8988T (cell line): ENCODE measurements around the gene SOX8.
"Not testable (repeated sequence)": the region's sequence is repeated elsewhere in the genome, so short reads cannot be mapped to it uniquely, and the experiment has no call there.

ENCODE experiments used
- DNase-seq: peaks from one replicate; pipeline ENCODE4 v3.0.0; 2011

The SOX8 gene

GRCh38 chr16:1010815-1011214 lies 29.2 kb downstream of the SOX8 start:
- no peak for DNase-seq

DNA sequence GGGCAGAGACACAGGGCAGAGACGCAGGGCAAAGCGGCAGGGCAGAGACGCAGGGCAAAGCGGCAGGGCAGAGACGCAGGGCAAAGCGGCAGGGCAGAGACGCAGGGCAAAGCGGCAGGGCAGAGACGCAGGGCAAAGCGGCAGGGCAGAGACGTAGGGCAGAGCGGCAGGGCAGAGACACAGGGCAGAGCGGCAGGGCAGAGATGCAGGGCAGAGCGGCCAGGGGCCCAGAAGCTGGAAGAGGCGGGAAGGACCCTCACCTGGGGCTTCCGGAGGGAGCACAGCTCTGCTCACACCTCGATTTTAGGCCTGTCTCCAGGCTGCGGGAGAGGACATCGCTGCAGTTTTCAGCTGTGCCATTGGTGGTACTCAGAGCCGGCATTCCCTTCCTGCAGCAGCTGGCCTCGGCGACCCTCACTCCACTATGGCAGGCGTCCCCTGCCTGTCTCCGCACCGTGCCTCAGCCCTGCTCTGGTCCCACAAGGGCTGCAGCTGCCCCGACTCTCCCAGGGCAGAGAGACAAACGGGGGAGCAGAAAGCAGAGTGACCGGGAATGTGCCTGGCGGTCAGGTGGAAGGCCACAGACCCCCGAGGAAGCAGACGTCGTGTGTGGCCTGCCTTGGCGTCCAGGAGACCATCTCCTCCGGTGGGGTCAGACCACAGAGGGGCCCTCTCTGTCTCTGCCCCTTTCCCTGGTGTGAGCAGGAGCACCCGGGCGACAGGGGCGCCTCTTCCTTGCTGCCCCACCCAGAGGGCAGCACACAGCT lies 29.9 kb downstream of the SOX8 start:
- no peak for DNase-seq

GRCh38 chr16:1012135-1012534 lies 30.6 kb downstream of the SOX8 start:
- DNase-seq = no peak

GRCh38 chr16:1012722-1013592 lies 31.4 kb downstream of the SOX8 start:
- DNase-seq = no peak

GRCh38 chr16:1013593-1013900 lies 32.0 kb downstream of the SOX8 start:
- no peak for DNase-seq

- no peak for DNase-seq
Measured at GRCh38 chr16:1014221-1014620, 32.7 kb downstream of the SOX8 start.

DNA sequence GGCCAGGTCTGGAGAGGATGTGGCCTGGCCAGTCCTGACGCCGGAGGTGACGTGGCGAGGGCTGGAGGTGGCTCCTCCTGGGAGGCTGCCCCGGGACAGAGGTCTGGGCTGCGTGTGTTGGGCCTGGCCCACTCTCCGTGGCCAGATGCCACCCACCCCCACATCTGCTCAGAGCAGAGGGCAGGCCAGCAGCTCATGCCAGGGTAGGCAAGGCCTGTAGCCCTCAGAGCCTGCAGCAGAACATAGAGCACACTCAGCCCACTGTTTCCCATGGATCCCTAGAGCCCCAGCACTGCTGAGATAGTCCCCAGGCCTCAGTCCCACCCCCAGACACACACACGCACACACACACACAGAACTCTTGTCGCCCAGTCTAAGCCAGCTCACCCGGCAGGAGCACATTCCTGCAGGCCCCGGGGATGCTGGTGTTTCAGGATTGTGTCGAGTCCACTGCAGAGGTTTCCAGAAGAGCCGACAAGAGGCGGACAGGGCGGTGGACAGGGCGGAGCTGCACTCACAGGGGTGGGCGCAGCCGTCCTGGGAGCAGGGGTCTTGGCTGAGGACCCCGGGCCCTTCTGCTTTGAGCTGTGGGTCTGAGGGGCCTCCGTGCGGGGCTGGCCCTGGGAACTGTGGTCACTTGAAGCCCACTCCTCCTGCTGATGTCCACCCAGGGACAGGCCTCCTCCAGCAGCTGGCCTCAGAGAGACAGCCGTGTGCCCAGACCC lies 33.4 kb downstream of the SOX8 start:
- DNase-seq = no peak

DNA sequence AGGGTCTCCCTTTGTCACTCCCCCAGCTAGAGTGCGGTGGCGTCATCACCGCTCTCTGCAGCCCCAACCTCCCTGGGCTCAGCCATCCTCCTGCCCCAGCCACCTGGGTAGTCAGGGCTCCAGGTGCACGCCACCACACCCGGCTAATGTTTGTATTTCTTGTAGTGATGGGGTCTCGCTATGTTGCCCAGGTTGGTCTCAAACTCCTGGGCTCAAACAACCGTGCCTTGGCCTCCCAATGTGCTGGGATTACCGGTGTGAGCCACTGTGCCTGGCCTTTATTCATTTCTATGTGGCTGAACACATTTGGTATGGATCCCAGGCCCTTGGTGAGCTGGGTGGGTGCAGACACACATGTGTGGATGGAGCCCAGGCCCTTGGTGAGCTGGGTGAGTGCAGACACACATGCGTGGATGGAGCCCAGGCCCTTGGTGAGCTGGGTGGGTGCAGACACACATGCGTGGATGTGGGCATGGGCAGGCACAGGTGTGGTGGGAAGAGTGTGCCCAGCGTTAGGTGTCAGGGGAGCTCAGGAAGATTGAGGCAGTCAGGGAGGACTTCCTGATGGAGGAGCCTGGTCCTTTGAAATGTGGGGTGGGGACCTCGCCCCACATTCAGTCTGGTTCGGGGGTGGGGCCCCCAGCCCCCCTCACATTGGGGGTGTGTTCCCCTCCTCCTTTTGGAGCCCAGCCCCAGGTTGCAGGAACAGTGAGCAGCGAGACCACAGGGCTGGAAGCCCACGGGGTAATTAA lies 37.1 kb downstream of the SOX8 start:
- no peak for DNase-seq

- no peak for DNase-seq
Measured at GRCh38 chr16:1019231-1020090, 37.9 kb downstream of the SOX8 start.

DNA sequence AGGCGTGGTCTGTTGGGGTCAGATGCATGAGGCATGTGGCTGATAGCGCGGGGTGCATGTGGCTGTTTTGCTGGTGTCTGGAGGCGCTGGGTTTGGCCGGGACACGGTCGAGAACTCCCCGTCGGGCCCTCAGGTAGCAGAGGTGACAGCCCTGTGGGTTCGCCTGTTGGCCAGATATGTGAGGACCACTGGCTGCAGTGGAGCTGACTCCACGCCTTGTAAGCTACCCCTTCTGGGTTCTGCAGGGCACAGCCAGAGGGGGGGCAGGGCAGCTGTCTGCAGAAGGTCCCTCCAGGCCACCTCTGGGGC lies 38.5 kb downstream of the SOX8 start:
- no peak for DNase-seq

DNA sequence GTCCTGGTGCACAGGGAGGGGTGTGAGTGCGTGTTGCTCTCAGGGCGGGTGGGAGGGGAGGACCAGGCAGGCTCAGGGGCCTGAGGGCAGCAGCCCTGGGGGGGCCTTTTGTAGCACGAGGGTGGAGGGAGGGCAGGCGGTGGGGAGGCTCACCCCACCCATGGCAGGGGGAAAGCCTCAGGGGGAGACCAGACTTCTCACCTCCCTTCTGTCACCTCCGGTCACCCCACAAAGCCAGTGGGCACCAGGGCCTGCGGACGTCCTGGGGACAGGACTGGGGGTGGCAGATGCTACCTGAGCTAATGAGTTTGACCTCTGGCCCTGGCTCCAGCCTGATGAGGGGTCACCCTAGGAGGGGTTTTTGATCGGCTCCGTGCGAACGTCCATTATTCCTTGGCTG lies 39.0 kb downstream of the SOX8 start:
- DNase-seq = no peak

DNA sequence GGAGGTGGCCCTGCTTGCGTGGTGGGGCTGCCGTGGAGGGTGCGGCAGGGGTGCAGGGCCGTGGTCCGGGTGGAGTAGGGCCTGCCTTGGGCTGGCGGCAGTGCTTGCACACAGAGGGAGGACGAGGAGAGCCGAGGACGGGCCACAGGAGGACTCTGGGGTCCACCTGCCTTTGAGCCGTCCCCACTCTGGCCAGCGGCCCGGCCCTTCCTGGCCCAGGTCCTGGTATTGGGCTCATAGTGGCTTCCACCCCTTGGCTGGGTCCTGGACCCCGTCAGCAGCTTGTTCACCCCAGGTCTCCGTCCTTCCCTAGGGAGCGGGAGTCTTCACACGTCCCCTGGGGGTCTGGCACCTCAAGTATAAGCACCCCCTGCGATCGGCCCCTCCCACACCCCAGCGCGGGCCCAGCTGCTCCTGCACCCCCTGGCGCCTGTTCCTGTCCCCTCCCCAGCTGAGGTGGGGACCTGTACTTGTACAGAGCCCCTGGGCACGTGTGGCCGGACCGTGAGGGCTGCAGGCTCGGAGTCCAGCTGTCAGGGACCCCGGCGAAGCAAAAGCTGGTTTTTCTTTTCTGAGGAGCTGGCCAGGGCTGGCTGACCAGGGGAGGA lies 40.1 kb downstream of the SOX8 start:
- no peak for DNase-seq

DNA sequence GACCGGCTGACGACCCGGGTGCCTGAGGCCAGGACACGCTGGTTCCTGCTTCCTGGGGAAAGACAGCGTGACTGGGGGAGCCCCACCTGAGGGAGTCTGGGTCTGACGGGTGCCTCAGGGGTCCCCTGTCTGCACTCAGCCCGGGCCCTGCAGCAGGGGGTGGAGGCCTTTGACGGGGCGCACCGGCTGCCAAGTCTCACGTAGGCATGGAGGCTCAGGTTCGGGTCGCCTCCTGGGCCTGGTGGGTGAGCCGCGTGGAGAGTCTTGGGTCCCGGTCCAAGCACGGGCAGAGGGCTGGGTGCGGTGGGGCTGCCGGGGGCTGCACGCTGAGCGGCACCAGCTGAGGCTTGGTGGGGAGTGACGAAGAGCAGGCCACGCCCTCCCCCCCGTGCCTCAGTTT lies 40.9 kb downstream of the SOX8 start:
- no peak for DNase-seq

DNA sequence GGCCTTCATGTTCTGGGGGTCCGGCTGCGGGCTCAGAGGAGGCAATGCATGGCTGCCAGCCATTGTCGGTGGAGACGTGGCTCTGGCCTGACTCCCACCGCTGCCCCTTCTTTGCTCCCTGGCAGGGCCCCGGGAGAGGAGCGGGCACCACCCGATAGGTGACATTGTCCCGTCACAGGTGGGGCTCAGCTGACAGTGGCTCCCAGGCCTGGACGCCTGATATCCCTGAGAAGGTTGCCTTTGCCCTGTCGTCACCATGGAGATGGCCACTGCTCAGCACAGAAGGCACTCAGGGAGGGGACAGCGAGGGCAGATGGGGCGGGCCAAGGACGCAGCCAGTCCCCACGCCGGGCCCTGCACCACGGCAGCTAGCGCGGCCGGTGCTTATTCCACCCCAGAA lies 42.6 kb downstream of the SOX8 start:
- no peak for DNase-seq

GRCh38 chr16:1025183-1025809 lies 43.7 kb downstream of the SOX8 start:
- DNase-seq = not testable (repeated sequence)

DNA sequence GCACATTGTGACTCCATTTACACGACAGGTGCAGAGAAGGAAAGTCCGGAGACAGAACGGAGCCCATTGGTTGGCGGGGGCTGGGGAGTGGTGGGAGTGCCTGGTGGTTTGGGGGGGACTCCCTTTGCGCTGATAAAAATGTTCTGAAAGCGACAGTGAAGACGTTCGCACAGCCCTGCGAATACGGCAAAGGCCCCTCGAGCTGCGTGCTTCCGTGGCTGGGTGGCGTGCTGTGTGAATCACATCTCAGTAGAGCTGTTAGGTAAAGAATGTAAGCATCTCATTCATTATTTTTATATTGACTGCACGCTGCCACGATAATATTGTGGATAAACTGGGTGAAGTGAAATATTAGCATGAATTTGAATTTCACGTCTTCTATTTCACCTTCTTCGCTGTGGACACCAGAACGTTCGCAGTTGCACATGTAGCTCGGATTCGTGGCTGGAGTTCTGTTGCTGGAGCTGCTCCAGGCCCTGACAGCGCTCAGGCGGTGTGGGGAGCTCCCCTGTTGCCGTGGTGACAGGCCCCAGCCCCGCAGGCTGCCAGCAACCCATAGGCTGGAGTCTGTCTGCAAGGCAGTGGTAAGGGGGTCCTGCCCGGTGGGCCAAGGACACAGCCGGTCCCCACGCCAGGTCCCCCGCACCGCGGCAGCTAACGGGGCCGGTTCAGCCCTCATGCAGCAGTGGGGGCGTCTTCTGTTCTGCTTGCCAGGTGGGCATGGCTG lies 44.6 kb downstream of the SOX8 start:
- no peak for DNase-seq

DNA sequence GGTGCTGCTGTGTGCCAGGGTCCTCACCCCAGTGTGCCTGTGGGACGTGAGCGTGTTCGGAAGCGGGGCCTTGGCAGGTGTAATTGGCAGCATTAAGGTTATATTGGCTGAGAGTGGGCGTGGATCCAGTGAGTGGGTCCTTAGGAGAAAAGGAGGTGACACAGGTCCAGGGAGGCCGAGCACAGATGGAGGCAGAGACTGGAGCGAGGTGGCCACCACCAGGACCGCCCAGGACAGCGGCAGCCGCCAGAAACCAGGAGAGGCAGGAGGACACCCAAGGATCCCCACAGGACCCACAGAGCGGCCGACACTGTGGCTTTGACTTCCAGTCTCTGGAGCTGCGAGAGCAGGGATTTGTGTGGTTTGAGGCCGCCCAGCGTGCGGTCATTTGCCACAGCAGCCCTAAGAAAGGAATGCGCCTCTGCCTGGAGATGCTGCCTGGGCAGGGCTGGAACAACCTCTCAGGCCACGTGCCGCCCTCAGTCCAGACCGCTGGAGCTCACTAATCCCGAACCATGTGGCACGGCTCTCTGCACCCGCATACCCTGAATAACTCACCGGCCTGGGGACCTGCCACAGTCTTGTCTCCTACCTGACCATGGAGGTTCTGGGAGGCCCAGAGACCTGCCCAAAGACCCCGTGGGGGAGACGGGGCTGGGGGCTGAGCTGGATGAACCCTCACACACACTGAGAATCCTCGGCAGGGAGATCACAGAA lies 45.4 kb downstream of the SOX8 start:
- no peak for DNase-seq

- DNase-seq = no peak
Measured at GRCh38 chr16:1027501-1027815, 45.9 kb downstream of the SOX8 start.

DNA sequence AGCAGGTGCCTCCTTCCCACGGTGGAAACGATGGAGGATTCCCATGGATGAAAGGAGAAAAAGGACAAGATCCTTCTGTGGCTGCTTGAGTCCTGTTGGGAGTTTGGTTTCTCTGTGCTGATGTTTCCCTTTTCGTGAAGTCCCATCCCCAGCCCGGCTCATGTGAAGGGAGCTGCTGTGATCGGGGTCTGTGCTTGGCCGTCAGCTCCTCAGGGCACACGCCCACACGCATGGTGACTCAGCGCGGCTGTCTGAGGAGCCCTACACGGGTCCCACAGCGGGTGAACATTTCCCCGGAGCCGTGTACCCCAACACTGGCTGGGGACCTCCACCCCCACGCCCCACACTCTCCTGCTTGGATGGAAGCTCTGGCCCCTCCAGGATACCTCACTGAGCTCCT lies 46.5 kb downstream of the SOX8 start:
- no peak for DNase-seq
